SIG-M5 treated with dmso at 0.1 percent for 504 hours (cell line): ENCODE results near the gene ARL2BP.
"Not testable (repeated sequence)": the region's sequence is repeated elsewhere in the genome, so short reads cannot be mapped to it uniquely, and the experiment has no call there.

Experiments used
- DNase-seq: peaks from one replicate; lab custom pipeline; 2025; ENCODE audit not compliant: unreplicated experiment; lab: John Stamatoyannopoulos, UW

ARL2BP gene

DNA sequence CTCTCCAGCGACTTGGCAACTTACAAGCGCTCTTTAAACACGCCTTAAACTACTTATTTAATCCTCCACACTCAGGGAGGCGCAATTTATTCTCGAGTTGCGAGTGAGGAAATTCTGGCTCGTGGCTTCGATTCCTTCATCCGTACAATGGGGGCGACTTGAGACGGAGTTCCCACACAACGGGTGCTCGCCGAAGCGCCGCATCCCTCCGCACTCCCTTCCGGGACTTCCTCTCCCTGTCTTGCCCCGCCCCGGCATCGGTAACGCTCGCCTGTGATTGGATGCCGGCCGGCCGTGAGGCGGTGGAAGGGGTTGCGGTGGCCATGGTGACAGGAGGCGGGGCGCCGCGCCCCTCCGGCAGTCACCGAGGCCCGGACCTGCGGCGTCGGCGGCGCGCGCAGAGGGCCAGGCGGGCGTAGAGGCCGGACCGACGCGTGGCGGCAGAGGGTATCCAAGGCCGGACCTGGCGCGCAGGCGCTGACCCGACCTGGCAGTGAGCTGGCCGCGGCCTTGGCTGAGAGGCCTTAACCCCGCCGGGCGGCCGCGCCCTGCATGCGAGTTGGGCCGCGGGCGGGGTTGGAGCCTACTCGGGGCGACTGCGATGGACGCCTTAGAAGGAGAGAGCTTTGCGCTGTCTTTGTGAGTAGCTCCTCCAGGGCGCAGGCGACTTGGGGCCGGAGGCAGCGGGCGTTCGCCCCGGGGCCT lies at the start of gene ARL2BP:
ARL2BP (plus strand) TSS at position 493 of the 705 bp plus-strand sequence; CDS start at position 602, 109 bp downstream.
- DNase-seq: peak; percentile 93

DNA sequence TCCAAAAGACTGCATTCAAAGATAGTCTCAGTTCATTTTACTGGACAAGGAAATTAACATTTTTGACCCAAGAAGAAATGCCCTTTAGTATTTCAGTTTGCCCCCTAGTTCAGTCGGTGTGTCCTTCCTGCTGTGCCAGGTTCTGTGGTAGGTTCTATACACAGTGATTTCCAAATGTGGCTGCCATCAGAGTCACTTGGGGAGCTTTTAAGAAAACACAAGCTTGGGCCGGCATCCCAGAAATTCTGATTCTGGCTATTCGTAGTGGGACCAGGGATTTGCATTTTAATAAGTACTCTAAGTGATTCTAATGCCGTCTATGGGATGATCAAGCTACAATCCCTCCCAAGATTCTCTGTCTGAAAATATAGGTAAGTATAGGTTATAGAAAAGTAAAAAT lies 48.8 kb upstream of the ARL2BP start:
- DNase-seq: no peak

GRCh38 chr16:57196753-57197152 lies 48.3 kb upstream of the ARL2BP start:
- DNase-seq: no peak

DNA sequence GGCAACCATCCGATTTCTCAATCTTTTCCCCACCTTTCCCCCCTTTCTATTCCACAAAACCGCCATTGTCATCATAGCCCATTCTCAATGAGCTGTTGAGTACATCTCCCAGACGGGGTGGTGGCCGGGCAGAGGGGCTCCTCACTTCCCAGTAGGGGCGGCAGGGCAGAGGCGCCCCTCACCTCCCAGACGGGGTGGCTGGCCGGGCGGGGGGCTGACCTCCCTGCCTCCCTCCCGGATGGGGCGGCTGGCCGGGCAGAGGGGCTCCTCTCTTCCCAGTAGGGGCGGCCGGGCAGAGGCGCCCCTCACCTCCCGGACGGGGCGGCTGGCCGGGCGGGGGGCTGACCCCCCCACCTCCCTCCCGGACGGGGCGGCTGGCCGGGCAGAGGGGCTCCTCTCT lies 44.7 kb upstream of the ARL2BP start:
- not testable (repeated sequence) for DNase-seq

DNA sequence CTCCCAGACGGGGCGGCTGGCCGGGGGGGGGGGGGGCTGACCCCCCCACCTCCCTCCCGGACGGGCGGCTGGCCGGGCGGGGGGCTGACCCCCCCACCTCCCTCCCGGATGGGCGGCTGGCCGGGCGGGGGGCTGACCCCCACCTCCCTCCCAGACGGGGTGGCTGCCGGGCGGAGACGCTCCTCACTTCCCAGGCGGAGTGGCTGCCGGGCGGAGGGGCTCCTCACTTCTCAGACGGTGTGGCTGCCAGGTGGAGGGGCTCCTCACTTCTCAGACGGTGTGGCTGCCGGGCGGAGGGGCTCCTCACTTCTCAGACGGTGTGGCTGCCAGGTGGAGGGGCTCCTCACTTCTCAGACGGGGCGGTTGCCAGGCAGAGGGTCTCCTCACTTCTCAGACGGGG lies 44.1 kb upstream of the ARL2BP start:
- not testable (repeated sequence) for DNase-seq

GRCh38 chr16:57202095-57202886 lies 42.8 kb upstream of the ARL2BP start:
- DNase-seq: no peak

DNA sequence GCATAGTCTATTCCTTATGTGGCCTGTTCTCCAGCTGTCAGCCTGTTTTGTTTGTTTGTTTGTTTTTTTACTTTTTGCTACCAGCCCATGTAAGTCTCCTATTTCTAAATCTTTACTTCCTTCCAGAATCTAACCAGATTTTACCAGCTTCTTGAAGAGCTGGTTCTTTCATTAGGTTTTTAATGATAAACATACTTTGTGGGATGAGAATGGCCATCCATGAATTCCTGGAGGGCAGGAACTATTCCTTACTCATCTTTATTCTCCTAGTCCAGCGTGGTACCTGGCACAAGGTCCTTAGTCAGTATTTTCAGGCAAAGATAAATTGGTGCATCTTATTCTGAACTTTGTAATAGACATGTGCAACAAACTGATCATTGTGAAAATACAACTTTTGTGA lies 41.6 kb upstream of the ARL2BP start:
- no peak for DNase-seq

GRCh38 chr16:57204675-57205074 lies 40.4 kb upstream of the ARL2BP start:
- no peak for DNase-seq

DNA sequence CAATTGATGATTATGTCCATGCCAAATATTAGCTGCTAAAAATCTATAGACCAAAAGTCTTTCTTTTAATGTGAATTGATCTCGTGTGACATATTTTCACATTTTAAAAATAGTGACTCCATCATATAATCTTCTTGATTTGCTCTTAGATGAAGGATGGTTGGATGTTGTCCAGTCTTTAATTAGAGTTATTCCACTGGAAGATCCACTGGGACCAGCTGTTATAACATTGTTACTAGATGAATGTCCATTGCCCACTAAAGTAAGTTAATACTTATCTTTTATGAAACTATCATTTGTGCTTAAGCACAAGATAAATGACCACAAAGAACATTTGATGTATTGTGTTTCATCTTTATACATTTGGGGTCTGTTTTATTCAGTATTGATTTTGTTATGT lies 36.1 kb upstream of the ARL2BP start:
- DNase-seq: no peak

- DNase-seq: no peak
Measured at GRCh38 chr16:57209780-57210179, 35.3 kb upstream of the ARL2BP start.

GRCh38 chr16:57213462-57213861 lies 31.6 kb upstream of the ARL2BP start:
- DNase-seq: no peak

GRCh38 chr16:57216968-57217367 lies 28.1 kb upstream of the ARL2BP start:
- DNase-seq: no peak

DNA sequence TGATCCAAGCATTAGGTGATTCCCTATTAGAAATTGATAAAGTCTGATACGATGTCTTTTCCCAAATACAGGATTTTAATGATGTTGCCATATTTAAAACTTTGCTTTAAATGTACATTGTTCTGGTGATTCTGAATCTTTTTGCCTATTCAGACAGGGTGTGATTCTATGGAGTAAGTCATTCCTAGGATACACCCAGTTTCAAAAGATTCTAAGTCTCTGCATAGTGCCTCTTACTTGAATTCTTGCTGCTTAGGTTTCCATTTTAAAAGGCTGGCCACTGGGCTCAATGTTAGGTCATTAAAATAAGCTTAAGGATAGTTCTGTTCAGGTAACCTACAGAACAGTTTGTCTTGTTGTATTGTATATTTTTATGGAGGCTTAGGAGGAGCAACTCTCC lies 22.0 kb upstream of the ARL2BP start:
- no peak for DNase-seq

DNA sequence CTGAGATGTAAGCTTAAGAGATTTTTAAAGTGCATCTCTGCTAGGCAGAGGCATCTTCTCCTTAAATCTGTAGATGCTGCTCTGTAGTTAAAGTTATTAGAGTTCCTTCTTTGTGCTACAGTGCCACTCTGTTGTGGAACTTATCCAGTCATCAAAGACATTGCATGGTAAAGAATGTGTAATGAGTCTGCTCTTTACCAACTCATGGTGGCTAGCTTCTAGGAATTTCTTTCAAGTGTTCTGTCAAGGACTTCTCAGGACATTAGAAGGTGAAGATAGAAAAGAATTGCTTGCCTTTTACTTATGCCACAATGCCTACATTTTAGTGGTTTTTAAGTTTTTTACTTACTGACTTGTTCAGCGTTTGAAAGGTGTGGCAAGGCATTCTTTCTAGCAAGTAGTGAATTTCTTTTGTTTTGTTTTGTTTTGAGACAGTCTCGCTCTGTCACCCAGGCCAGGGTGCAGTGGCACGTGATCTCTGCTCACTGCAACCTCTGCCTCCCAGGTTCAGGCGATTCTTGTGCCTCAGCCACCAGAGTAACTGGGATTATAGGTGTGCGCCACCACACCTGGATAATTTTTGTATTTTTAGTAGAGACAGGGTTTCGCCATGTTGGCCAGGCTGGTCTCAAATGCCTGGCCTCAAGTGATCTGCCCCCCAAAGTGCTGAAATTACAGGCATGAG lies 20.3 kb upstream of the ARL2BP start:
- DNase-seq: no peak

GRCh38 chr16:57225978-57226377 lies 19.1 kb upstream of the ARL2BP start:
- no peak for DNase-seq

DNA sequence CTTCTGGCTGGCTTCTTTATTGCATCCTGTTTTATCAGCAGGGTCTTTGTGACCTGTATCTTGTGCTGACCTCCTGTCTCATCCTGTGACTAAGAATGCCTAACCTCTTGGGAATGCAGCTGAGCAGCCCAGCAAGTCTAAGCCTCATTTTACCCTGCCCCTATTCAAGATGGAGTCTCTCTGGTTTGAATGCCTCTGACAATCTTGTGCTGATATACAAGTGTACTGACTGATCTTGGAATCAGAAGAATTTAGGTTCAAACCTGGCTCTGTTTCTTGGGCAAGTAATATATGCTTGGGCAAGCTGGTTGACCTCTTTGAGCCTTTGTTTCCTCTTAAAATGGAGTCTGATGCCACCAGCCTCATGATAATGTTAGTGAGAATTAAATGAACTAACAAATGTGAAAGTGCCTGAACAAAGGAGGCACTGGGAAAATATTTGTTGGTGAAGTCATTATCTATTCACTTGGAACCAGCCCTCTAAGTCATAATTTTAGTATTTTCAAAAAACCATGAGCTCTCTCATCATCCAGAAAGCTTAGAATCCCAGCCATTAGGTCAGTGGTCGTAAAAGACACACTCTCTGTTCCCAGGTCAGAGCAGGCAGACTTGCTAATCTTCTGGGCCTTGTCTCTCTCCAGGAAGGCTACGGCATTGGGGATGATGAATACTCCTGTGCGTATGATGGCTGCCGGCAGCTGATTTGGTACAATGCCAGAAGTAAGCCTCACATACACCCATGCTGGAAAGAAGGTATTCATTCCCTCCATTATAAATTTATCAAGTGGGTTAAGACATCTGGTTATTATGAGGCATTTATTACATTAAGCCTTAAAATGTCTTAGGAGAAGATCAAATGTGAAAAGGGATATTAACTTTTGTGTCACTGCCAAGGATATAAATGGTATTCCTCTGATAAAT lies 18.1 kb upstream of the ARL2BP start:
- no peak for DNase-seq

GRCh38 chr16:57229079-57229478 lies 16.0 kb upstream of the ARL2BP start:
- no peak for DNase-seq

- no peak for DNase-seq
Measured at GRCh38 chr16:57231821-57232350, 13.2 kb upstream of the ARL2BP start.

DNA sequence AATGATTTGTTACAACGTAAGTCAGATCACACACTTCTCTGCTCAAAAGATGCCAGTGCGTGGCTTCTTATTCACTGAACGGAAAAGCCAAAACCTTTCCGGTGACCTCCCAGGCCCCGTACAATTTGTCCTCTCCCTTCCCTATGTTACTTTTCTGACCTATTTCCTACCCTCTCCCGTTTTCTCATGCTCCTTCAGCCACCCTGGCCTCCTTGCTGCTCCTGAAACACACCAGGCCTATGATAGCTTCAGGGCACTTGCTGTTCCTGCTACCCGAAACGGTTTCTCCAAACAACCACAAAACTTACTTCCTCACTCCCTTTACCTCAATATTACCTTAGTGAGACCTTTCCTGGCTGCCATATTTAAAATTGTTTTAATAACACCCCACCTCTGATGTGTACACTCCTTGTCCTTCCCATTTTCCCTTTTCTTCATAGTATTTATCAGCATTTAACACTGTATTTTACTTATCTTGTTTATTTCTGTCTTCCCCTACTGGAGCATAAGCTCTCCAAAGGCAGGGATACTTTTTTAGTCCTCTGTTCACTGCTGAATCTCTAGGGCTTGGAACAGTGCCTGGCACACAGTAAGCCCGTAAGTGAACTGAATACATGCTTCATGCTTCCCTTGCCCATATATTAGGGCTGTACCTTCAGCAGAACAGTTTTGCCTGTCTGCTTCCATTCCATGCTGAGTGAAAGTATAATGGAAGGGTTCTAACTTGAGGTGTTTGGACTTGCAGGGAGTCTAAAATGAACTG lies 10.9 kb upstream of the ARL2BP start:
- DNase-seq: no peak

DNA sequence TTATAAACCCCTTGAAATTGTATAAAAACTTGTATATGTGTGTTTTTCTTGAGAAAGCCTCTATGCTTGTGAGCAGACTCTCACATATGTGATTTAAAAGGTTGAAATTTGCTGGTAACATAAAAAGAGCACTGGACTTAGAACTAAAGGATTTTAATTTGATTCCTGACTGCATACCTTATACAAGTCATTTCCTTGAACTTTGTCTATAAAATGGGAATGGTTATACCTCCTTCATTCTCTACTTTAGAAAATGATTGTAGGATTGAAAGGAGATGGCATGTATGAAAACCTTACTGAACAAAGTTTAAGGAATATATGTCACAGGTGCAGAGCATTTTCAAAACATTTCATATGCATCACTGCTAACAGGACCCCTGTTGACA lies 10.4 kb upstream of the ARL2BP start:
- DNase-seq: no peak
